WERI-Rb-1 (cell line): ENCODE results near the gene NOL4L.

Experiments used
- DNase-seq: peaks from one replicate; pipeline ENCODE4 v3.0.0-alpha.2; 2020
- H3K27ac ChIP-seq: fragments of 250-450 bp; sonication (Bioruptor Pico); 2 replicates; pipeline ENCODE4 v1.5.1; 2020; ENCODE audit warnings: mild to moderate bottlenecking, moderate library complexity
- H3K27me3 ChIP-seq: fragments of 250-450 bp; sonication (Bioruptor Pico); 2 replicates; pipeline ENCODE4 v1.5.1; 2021; ENCODE audit warnings: mild to moderate bottlenecking, low read depth, moderate library complexity; ENCODE audit not compliant: insufficient read depth, severe bottlenecking
- H3K36me3 ChIP-seq: fragments of 250-450 bp; sonication (Bioruptor Pico); 2 replicates; pipeline ENCODE4 v1.5.1; 2020; ENCODE audit warnings: mild to moderate bottlenecking, moderate library complexity
- H3K4me3 ChIP-seq: 2 replicates; pipeline ENCODE4 v1.5.1; 2011; ENCODE audit warnings: low read depth, mild to moderate bottlenecking, control low read depth, low read length
- H3K9me3 ChIP-seq: fragments of 250-450 bp; sonication (Bioruptor Pico); 2 replicates; pipeline ENCODE4 v1.5.1; 2021; ENCODE audit warnings: mild to moderate bottlenecking, moderate library complexity; ENCODE audit not compliant: severe bottlenecking
- CTCF ChIP-seq: IDR thresholded peaks from 2 replicates; pipeline ENCODE4 v1.5.1; 2011; ENCODE audit warnings: low read depth, mild to moderate bottlenecking, control low read depth, inconsistent platforms, low read length

The NOL4L gene

DNA sequence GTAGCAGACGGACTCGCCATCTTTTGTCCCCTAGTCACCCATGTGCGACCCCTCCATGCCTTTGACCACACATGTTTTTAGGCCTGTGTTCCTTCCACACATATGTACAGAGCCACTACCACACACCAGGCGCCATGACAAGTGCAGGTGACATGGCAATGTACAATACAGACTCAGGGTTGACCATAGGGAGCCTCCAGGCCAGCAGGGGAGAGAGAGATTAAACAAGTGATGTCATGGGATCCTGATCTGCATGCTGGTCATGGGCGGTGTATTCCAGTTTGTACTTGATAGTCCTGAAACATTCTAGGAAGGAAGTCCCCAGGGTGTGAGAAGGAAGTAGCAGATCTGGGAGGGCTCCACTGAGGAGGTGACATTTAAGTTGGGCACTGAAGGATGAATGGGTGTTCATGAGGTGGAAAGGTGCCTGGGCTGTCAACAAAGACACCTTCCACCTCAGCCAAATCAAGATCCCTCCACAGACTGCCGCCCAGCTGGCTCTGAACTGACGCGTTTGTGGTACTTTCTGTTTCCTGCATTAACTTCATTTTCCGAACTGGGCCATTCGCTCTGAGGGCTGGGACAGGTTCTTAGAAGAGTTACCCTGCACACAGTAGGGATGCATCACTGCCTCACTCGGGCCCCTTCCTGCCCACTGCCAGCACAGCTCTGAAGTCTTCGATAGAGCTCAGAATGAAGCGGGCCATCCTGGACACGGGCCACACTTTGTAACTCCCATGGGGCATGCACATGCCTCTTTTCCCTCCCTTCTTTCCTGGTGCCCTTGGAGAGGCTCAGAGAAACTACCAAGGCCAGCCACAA lies 94.0 kb downstream of the NOL4L start:
- no peak overlapping the region for H3K27ac ChIP-seq
- no peaks in the 10 kb centered on the region for H3K9me3 ChIP-seq
- H3K36me3 ChIP-seq, result peaks cover 23% of the 10 kb centered on the region
- no peak for TF ChIP-seq CTCF
- DNase-seq, result no peak
- H3K4me3 ChIP-seq, result no peak overlapping the region
- H3K27me3 ChIP-seq, result no peaks in the 10 kb centered on the region

- Histone ChIP-seq H3K27me3 (no peaks in the 10 kb centered on the region), H3K9me3 (no peaks in the 10 kb centered on the region), H3K4me3 (no peak overlapping the region), H3K36me3 (peaks cover 12% of the 10 kb centered on the region), H3K27ac (no peak overlapping the region)
- no peak for DNase-seq
- no peak for TF ChIP-seq CTCF
Observed at GRCh38 chr20:32488066-32488838, 96.9 kb downstream of the NOL4L start.

- no peak overlapping the region for H3K4me3 ChIP-seq
- H3K27me3 ChIP-seq, result no peaks in the 10 kb centered on the region
- no peak for TF ChIP-seq CTCF
- H3K9me3 ChIP-seq, result no peaks in the 10 kb centered on the region
- DNase-seq, result no peak
- no peak overlapping the region for H3K27ac ChIP-seq
- peaks cover 4% of the 10 kb centered on the region for H3K36me3 ChIP-seq
Observed at GRCh38 chr20:32487381-32487780, 97.8 kb downstream of the NOL4L start.

- TF ChIP-seq CTCF, result no peak
- H3K36me3 ChIP-seq, result peaks cover 2% of the 10 kb centered on the region; the same call in 1 of the 2 replicates
- no peaks in the 10 kb centered on the region for H3K27me3 ChIP-seq
- no peak for DNase-seq
- no peak overlapping the region for H3K4me3 ChIP-seq
- H3K27ac ChIP-seq, result peak overlapping the region; percentile 28
- H3K9me3 ChIP-seq, result no peaks in the 10 kb centered on the region
Observed at GRCh38 chr20:32485770-32486478, 99.2 kb downstream of the NOL4L start.

GRCh38 chr20:32484958-32485769 lies 100.0 kb downstream of the NOL4L start:
- peak; percentile 72 for DNase-seq
- H3K4me3 ChIP-seq, result peak overlapping the region; percentile 80
- peak; percentile 61 for TF ChIP-seq CTCF
- H3K27me3 ChIP-seq, result no peaks in the 10 kb centered on the region
- H3K9me3 ChIP-seq, result no peaks in the 10 kb centered on the region
- peaks cover 5% of the 10 kb centered on the region; the same call in 1 of the 2 replicates for H3K36me3 ChIP-seq
- H3K27ac ChIP-seq, result peak overlapping the region; percentile 99
